GM12878 (cell line): ENCODE data around the gene MAP3K5. TPM values are rescaled to one million over a fixed set of nuclear protein-coding genes. Genes with fewer than 3 reads are reported as not detected.

Source experiments
- E2F8 ChIP-seq: fragments of 450-650 bp; IDR thresholded peaks from 2 replicates; pipeline ENCODE4 v1.6.1; 2018; ENCODE audit warnings: mild to moderate bottlenecking, low read depth, moderate library complexity; ENCODE audit not compliant: partially characterized antibody
- HDGF ChIP-seq: fragments of 450-650 bp; IDR thresholded peaks from 2 replicates; pipeline ENCODE4 v1.6.1; 2016; ENCODE audit warnings: antibody characterized with exemption
- JUNB ChIP-seq: IDR thresholded peaks from 2 replicates; pipeline ENCODE4 v1.6.1; 2016; ENCODE audit warnings: antibody characterized with exemption, mild to moderate bottlenecking
- KLF5 ChIP-seq: fragments of 450-650 bp; IDR thresholded peaks from 2 replicates; pipeline ENCODE4 v1.6.1; 2014; ENCODE audit warnings: mild to moderate bottlenecking; ENCODE audit not compliant: partially characterized antibody
- MLLT1 ChIP-seq: fragments of 450-650 bp; IDR thresholded peaks from 2 replicates; pipeline ENCODE4 v1.6.1; 2016; ENCODE audit warnings: mild to moderate bottlenecking
- NFIC ChIP-seq: IDR thresholded peaks from 2 replicates; pipeline ENCODE4 v1.6.1; 2012; ENCODE audit warnings: low read depth, mild to moderate bottlenecking, inconsistent platforms, low read length, moderate library complexity
- NKRF ChIP-seq: fragments of 450-650 bp; conservative IDR thresholded peaks from 2 replicates; pipeline ENCODE4 v1.6.1; 2017; ENCODE audit warnings: mild to moderate bottlenecking, moderate library complexity
- RB1 ChIP-seq: fragments of 450-650 bp; formaldehyde crosslinking; IDR thresholded peaks from 2 replicates; pipeline ENCODE4 v1.6.1; 2017; ENCODE audit warnings: mild to moderate bottlenecking, borderline replicate concordance
- STAT1 ChIP-seq: fragments of 450-650 bp; conservative IDR thresholded peaks from 2 replicates; pipeline ENCODE4 v1.6.1; 2014; ENCODE audit warnings: antibody characterized with exemption, mild to moderate bottlenecking
- TAF1 ChIP-seq: IDR thresholded peaks from 2 replicates; pipeline ENCODE4 v1.6.1; 2011; ENCODE audit warnings: mild to moderate bottlenecking, low read depth, low read length, borderline replicate concordance
- ZBTB11 ChIP-seq: fragments of 450-650 bp; formaldehyde crosslinking; IDR thresholded peaks from 2 replicates; pipeline ENCODE4 v1.5.0; 2022; ENCODE audit warnings: mild to moderate bottlenecking, missing genetic modification characterization
- polyA plus RNA-seq, 11 experiments: library from polyadenylated mRNA; depleted of rRNA in 4 of 11; unstranded in 6 of 11; stranded (reverse) in 5 of 11; fragments of >200 nt; fragmentation: Nextera tagmentation in 4 of 11; fragmentation: Illumina TruSeq in 1 of 11; extraction: Ambion mirVana in 4 of 11; extraction: Trizol in 1 of 11; gene quantifications; 1 replicate in 1 of 11; 2 replicates in 10 of 11; pipeline versions ENCODE4 v1.2.1 to v1.2.3, GENCODE V29; 2011 to 2016; ENCODE audit warnings: inconsistent platforms in 2 of 11, missing spikeins in 2 of 11, low read depth in 1 of 11
- total RNA-seq, 4 experiments: library from RNA; depleted of rRNA in 3 of 4; stranded (reverse); fragments of >200 nt in 3 of 4; fragmentation: Illumina TruSeq in 1 of 4; extraction: Trizol in 1 of 4; gene quantifications; 2 replicates each; pipeline versions ENCODE4 v1.2.1 to v1.2.3, GENCODE V29; 2013 to 2021

MAP3K5 gene
- total and polyA plus RNA-seq, 10 of the 15 experiments (the other 5 are each of a cell fraction or from before 2014, with no cell fraction given) = 5.4 to 34.3 (median 26.4) TPM

- TF ChIP-seq ZBTB11 (CRISPR knock-in tag) (no peak), NKRF (no peak), MLLT1 (no peak), TAF1 (no peak), JUNB (no peak), NFIC (no peak), E2F8 (no peak), RB1 (no peak), KLF5 (no peak), HDGF (no peak), STAT1 (no peak)
These were observed 17.0 kb upstream of the MAP3K5 start (continued) for GRCh38 chr6:136809091-136809860.
